ENCODE results near the gene SMCHD1. TPM values are rescaled to one million over a fixed set of nuclear protein-coding genes. Genes with fewer than 3 reads are reported as not detected.

The SMCHD1 gene
- total and polyA plus RNA-seq, 2 experiments from 2014 or later = 7.7 to 39.0 TPM

- TF ChIP-seq CTCF (conservative IDR thresholded peaks at IDR 0.05; ENCODE audit: low read depth in 2 of 2) (no peak), POLR2AphosphoS5 (IDR thresholded peaks at IDR 0.05; ENCODE audit: low read depth) (no peak), JUNB (IDR thresholded peaks at IDR 0.05; ENCODE audit: unreplicated experiment) (no peak), ZNF114 (CRISPR knock-in tag; IDR thresholded peaks at IDR 0.05) (no peak), EZH2 (IDR thresholded peaks at IDR 0.05; ENCODE audit: low read depth, unreplicated experiment) (no peak), REST (IDR thresholded peaks at IDR 0.05; ENCODE audit: unreplicated experiment) (no peak)
Observed at GRCh38 chr18:2797951-2798350, 142.4 kb downstream of the SMCHD1 start (continued).

GRCh38 chr18:2799369-2799768 lies 143.8 kb downstream of the SMCHD1 start:
- no peak for TF ChIP-seq POLR2AphosphoS5 (IDR thresholded peaks at IDR 0.05; ENCODE audit: low read depth)
- TF ChIP-seq ETS1 (IDR thresholded peaks at IDR 0.05) = no peak
- no peak for TF ChIP-seq NANOG (IDR thresholded peaks at IDR 0.05; ENCODE audit: borderline replicate concordance)
- no peak for TF ChIP-seq EZH2phosphoT487 (IDR thresholded peaks at IDR 0.05; ENCODE audit: unreplicated experiment)
- TF ChIP-seq ZNF462 (CRISPR knock-in tag; IDR thresholded peaks at IDR 0.05) = no peak
- Histone ChIP-seq H3K4me3 (no peak overlapping the region), H3K4me1 (ENCODE audit: insufficient read depth) (no peaks in the 10 kb centered on the region), H3K4me2 (no peak overlapping the region), H3K9me2 (ENCODE audit: insufficient read depth) (no peaks in the 10 kb centered on the region), H3F3A (replicated peaks; ENCODE audit: low read depth) (no peaks in the 10 kb centered on the region), H3K27me3 (ENCODE audit: insufficient read depth) (no peaks in the 10 kb centered on the region), H3K27ac (ENCODE audit: low read depth) (no peak overlapping the region), H2AFZ (no peak overlapping the region), H3K79me2 (replicated peaks; ENCODE audit: insufficient read depth) (no peaks in the 10 kb centered on the region), H3K36me3 (ENCODE audit: insufficient read depth) (no peaks in the 10 kb centered on the region), H4K20me1 (replicated peaks; ENCODE audit: insufficient read depth) (no peaks in the 10 kb centered on the region)
- H3K27ac Mint-ChIP-seq = no peak overlapping the region
- peaks cover 23% of the 10 kb centered on the region; the same call in 2 of the 3 replicates for H3K36me3 Mint-ChIP-seq (ENCODE audit: low read depth)
- no peak overlapping the region for H3K4me3 Mint-ChIP-seq
- no peaks in the 10 kb centered on the region for H3K27me3 Mint-ChIP-seq (ENCODE audit: insufficient read depth, low read depth, poor library complexity)
- H3K4me1 Mint-ChIP-seq = peaks cover 1% of the 10 kb centered on the region; the same call in 1 of the 3 replicates
- H3K9me3 Mint-ChIP-seq = no peaks in the 10 kb centered on the region
- ATAC-seq (no peak), DNase-seq (ENCODE audit: low spot score) (no peak)
